ENCODE measurements around the gene PBLD.
"Not testable (repeated sequence)": the region's sequence is repeated elsewhere in the genome, so short reads cannot be mapped to it uniquely, and the experiment has no call there.

Gene PBLD

DNA sequence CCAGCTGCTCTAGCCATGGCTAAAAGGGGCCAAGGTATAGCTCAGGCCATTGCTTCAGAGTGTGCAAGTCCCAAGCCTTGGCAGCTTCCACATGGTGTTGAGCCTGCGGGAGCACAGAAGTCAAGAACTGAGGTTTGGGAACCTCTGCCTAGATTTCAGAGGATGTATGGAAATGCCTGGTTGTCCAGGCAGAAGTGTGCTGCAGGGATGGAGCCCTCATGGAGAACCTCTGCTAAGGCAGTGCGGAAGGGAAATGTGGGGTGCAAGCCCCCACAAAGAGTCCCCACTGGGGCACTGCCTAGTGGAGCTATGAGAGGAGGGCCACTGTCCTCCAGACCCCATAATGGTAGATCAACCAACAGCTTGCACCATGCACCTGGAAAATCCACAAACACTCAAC, 54.9 kb downstream of the PBLD start:
- not testable (repeated sequence) for DNase-seq

DNA sequence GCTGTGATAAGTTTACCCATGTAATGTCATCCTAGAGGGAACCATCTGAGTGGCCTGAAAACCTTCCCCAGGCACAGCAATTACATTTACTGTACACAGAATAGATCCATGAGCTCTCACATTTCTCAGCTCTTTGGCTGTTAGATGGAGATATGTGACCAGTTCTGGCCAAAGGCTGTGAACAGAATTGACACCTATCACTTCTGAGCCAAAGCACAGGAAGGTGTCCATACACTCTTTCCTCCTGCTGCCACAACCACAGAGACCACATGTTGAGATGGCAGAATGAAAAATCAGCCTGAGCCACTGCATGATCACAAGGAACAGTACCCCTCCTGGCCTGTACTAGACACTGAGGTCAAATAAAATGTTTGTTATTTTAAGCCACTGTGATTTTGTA, 56.5 kb downstream of the PBLD start:
- DNase-seq: no peak

DNA sequence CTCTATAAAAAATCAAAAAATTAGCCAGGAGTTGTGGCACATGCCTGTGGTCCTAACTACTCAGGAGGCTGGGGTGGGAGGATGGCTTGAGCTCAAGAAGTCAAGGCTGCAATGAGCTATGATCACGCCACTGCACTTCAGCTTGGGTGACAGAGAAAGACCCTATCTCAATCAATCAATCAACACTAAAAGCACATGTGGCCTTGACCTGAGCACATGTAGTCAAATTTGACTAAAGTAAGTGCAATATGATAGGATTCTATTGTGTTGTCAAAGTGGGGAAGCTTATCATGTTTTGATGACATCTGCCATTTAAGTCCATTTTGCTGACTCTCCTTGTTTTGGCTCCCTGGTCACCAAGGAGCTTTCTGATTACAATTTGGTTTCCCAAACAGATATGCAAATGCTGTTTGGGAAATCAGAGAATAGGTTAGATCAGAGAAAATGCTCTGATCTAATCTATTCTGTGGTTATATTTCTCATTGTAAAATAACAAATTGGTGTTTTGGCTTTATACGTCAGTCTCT, 57.1 kb downstream of the PBLD start:
- DNase-seq: no peak

DNA sequence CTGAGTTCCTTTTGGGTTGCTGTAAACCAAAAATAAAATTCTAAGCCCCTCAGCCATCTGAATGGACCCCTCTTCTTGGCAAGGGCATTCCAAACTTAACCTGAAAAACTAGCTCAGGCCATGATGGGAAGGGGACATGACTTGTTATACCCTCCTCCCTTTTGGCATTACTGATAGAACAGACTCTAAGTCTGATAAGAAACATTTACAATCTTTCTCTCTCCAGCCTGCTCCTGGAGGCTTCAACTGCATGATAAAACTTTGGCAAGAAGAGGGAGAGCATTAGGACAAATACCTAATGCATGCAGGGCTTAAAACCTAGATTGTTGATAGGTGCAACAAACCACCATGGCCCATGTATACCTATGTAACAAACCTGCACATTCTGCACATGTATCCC, 59.9 kb downstream of the PBLD start:
- no peak for DNase-seq

DNA sequence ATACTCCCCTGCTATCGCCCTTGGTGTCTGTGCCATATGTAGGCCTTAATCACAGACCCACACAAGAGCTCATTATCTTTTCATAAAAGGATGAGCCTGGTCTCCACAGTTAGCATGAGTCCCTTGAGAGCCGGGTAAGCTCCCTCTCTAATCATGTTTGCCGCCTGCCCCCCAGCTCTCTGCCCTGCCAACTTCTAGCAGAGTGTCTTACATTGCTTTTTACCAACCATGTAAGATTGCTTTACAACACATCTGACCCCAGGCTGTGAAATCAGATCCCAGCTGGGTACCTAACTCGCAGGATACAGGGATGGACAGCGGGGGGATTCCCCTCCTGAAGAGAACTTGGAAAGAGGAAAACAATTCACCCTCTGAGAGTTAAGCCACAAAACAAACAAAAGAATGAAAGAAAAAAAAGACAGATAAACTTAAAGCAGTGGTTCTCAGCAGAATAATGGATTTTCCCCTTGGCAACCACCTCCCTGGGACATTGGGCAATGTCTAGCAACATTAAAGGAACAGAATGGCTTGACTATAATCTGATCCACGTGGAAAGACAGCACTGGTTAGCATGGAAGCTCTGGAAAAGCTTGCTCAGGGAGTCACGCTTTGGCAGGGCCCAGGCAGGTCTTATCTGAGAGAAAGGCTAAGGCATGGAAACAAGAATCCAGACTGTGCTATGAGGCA, 61.4 kb downstream of the PBLD start:
- DNase-seq: no peak

DNA sequence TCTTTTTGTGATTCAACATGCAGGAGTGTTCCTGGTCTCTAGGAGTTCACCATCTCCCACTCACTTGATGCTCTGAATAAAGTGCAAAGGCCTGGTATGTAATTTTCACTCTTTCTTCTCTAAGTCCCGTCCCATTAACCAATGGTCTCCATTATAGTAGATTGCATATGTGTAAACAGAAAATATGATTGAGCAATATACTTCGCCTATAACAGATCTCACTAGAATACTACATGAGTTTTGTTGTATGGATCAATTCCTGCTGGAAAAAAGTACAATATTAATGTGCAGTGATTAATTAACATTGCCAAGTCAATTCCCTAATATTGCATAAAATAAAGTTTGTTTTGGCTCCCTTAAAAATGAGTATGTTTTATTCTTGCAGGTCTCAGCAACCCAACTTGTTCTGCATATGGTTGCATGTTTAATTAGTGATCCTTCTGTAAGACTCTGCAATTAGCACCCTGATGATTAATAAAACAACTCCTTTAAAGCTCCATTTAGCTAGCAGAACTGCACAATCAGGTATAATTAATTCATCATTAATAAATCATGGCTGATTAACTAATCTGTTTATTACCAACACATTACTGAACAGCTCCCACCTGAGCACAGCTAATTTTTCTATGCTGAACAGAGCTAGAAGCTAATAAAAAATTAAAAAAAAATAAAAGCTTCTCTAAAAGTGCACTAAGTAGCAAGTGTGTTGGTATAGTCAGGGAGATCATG, 63.0 kb downstream of the PBLD start:
- DNase-seq: no peak

DNA sequence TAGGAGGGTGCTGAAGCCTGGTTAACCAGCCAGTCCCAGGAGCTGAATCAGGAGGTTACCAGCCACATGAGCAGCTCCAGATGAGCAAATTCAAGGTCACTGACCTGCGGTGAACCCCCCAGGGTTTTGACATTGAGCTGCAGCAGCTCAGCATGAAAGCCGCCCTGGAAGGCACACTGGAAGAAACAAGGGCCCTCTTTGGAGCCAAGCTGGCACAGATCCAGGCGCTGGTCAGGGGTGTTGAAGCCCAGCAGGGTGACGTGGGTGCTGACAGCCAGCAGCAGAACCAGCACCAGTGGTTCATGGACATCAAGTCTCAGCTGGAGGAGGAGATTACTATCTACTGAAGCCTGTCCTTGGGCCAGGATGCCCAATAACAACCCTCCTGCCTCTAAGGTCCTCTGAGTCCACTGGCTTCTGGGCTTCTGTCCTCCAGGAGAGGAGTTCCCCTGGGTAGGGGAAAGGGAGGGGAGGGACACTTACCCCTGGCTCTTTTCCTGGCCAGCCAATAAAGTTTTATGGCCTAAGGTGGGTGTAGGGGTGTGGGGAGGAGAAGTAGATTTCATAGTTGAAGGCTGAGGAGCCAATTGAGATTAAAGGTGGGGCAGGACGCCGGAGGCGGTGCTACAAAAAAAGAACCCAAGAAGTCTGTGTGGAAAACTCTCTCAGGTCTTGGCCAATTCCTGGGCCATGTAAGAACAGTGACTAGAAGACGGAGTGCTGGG, 71.4 kb downstream of the PBLD start:
- no peak for DNase-seq

DNA sequence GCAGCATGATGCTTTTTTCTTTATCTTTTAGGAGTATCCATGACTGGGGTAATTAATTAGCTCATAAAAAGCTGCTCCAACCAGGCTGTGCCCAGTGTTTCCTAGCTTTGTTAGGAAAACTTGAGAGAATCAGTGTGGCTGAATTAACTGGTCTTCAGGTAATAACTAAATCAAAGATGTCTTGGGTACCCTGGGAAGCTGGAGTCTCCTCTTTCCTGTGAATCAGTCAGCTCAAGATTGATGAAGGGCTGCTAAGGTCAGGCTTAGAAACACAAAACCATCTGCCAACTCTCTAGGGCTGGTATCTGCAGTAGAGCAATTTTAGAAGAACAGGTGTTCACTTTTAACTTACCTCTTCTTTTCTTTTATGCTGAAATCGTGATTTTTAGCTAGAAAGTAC, 79.4 kb downstream of the PBLD start:
- DNase-seq: no peak

DNA sequence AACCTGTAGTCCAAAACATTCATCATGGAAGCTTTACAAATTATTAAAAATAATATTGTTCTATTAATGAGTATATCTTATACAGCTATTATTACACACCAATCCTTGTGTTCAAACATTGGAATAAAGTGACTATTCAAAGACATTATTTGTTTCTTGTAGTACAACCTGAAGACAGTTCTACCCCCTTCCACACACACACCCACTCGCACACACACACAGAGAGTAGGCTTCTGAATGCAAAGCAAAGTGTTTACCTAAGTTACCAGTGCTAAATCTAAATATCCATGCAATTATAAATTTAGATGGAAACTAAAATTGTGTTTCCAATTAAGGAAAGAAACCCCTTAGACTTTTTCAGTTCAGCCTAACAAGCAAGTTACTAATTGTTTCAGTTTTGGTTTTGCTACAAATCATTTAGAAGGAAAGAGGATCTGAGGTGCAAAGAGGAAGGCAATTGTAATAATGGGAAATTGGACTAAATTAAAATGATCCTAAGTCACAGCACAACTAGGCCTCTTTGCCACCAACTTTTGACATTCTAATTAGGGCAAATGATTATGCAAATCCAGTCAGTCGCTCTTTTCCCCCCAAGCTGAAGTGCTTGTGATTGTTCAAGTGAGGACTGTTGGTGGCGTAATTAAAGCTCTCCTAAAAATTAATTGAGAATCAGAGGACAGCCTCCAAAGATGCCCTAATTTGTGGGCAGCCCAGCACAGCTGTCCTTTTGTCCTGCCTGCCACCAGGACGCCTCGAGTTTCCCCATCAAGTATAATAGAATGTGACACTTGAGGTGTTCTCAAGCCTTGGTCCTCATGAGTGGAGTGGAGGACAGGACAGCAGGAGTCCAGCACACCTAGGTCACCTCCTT, 80.9 kb downstream of the PBLD start:
- DNase-seq: no peak

DNA sequence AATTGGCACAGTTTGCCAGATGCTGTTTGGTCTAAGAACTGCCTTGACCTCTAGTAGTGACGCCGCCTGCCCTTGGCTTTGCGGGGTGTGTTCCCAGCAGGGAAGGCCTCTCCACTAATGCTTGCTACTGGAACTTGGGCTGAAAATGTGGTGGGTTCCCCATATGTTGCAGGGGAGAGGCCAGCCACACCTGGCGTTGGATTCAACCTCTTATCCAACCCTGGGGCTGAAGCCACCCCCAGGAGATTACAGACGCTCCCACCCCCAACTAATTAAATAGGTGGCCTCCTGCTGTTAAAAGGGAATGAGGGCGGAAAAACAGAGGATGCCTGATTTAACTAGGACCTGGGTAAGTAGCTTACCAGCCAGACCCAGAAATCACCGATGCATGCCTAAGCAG, 81.6 kb downstream of the PBLD start:
- no peak for DNase-seq

DNA sequence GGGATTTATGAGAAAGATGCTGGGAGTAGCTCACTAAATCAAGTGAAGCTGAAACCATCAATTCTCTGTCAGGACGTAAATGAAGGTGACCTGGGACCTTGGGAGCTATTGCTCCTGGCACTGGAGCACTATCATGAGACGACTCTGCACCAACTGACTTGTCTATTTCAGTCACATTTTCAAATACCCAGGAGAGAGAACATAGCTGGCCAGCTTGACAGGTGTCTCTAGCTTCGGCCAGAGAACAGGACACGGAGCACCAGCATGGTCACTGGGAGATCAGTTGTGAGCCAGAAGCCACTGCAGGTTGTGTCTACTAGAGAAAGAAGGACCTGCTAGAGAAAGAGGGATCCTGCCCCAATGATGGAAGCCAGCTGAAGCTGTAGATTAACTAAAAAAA, 83.4 kb downstream of the PBLD start:
- no peak for DNase-seq

DNA sequence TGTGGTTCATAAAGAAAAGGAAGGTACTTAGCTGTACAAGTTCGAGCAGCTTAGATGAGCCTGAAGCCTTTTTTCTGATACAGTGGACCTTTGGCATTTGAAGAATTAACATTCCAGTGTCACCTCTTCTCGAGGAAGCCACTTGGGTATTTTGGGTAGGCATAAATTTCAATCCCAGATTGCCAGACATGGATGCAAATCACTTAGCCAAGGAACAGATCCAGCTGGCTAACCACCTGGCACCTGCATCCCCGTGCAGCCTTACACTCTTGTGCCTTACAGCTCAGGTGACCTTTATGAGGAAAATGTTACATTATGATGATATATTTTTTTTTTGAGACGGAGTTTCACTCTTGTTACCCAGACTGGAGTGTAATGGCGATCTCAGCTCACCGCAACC, 84.8 kb downstream of the PBLD start:
- no peak for DNase-seq

DNA sequence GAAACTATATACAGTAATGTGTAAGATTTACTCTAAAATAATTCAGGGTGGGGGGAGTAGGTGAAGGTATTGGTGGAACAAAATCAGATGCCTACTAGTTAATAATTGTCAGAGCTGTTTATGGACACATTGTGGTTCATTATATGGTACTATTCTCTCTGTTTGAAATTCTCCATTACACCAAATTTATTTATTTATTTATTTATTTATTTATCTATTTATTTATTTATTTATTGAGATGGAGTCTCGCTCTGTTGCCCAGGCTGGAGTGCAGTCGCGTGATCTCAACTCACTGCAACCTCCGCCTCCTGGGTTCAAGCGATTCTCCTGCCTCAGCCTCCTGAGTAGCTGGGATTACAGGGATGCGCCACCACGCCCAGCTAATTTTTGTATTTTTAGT, 86.3 kb downstream of the PBLD start:
- DNase-seq: not testable (repeated sequence)

DNA sequence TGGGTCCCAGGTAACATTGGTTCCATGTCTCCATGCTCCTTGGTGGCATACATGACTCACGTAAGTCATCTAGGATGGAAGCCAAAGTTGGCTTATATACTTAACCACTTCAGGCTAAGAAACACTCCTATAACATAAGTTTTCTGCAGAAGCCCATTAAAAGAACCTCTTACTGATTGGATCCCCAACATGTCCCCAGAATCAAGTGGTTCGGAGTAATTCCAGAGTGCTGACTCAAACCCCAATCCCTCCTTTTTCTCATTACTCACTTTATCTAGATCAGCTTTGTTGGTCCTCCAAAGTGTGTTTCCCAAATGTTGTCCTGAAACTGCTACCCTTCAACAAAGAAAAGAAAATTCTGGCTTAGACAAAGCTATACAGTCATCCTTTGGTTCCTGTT, 90.7 kb downstream of the PBLD start:
- no peak for DNase-seq

DNA sequence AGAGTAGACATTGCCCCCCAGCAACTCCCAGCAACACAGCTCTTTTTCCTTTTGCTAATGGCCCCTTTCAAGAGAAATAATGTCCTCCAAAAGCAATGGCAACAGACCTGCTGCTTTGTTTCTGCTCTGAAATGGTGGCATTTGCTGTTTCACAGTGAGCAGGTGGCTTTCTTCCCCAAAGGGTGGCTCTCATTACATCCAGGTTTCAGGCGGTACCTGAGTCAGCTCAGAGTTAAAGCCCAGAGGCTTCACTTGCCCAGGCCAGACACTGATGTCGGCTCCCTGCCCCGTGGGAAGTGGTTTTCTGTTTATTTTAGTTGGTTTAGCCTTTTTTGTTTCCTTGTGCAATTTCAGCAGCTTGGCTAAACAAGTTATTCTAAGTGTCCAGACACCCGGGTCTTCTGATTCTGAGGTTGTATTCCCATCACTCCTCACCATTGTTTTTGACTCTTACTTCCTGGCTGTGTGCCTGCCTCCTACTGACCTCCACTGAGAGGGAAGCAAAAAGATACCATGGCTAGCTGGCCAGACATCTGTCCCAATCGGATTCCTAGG, 93.1 kb downstream of the PBLD start:
- no peak for DNase-seq

DNA sequence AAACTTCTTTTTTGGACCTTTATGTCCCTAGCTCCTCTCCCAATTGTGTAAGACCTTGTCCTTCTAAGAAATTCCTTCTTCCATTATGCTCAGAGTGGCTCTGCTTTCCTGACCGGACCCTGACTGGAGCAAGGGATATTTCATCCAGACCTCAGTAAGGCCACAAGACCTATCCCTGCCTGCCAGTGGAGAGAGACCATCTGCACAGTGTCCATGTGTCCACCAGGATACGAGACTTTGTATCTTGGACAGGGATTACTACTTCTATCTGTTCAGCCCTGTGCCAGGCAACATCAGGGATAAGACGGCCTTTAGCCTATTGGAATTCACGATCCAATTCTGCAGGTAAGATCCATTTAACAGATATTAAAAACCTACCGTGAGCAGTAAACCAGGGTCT, 93.7 kb downstream of the PBLD start:
- no peak for DNase-seq

DNA sequence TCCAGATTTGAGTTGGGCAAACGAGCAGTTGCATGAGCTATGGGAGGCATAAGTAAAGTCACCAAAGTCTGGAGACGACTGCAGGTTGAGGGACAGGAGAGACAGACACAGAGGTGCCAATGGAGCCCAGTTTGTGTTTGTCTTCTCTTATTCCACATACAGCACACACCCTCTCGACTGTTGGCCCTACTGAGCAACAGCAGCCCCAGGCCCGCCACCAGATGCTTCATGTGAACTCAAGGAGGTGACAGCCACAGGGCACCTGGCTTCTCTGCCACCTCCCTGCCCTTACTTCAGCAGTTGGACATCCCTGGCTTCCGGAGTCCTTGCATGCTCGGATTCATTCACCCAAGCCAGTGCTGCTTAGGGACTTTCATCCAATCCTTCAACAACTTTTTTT, 94.4 kb downstream of the PBLD start:
- no peak for DNase-seq

DNA sequence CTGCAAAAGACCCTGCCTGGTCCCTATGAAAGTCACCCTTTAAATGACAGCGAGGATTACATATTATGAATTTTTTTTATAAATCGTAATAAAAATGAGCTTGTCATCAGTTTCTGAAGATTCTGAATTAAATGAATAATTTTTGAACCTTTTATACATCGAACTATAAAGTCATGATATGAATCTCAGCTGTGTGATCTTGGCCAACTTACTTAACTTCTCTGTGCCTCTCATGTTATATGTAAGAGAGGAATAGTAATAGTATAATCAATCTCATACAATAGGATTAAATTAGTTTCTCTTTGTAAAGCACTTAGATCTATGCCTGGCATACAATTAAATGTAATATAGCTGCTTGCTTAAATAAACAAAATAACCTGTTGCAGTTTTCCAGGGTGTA, 95.6 kb downstream of the PBLD start:
- no peak for DNase-seq

DNA sequence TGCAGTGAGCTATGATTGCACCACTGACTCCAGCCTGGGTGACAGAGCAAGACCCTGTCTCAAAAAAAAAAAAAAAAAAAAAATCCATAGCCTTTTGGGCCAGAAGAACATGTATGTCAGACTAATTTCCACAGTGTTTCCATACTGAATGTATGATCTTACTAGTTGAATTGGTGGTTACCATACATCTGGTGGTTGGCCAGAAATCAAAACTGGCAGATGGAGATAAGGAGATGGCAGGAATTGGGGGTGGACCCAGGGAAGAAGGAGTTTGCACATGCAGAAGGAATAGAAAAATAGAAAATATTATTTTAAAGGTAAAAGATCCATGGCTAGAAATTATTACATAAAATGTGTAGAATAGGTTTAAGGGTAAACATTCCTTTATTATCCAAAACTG, 97.1 kb downstream of the PBLD start:
- no peak for DNase-seq

DNA sequence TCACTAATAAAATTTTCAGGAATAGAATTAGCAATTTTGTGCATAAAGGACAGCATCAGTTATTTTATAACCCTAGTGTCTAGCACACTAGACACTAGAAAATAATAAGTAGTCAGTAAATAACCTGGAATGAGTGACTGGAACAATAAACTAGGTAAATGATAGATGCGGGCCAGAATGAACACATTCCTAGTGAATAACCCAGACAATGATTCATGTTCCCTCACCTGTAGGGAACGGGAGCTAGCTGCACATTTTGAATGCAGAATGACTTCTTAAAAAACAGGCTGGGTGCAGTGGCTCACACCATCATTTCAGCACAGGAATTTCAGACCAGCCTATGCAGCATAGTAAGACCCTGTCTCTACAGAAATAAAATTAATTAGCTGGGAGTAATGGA, 97.6 kb downstream of the PBLD start:
- DNase-seq: no peak

DNA sequence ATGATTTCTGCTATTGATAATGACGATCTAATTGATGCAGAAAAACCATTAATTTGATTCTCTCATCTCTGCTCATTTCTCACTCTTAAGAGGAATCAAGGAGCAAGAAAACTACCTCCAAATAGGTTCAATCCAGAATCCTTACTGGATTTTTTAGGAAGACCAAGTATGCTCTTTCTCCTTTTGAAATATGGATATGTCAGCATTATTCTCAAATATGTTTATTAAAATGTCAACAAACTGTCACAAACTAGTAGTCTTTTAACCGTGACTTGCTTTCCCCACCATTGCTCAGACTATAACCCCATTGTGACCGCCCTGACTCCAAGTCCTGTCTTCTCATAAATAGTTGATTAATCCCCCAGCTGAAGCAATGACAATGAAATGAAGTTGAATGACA, 99.7 kb downstream of the PBLD start:
- DNase-seq: no peak

All from central memory CD4-positive, alpha-beta T cell (primary cell).